Measurements from ENCODE around the gene RBM20. TPM values are rescaled to one million over a fixed set of nuclear protein-coding genes. Genes with fewer than 3 reads are reported as not detected.
"Not testable (repeated sequence)": the region's sequence is repeated elsewhere in the genome, so short reads cannot be mapped to it uniquely, and the experiment has no call there.

The RBM20 gene
- total RNA-seq, 8 experiments from 2014 or later: 0.31 to 19.1 (median 8.8) TPM

DNA sequence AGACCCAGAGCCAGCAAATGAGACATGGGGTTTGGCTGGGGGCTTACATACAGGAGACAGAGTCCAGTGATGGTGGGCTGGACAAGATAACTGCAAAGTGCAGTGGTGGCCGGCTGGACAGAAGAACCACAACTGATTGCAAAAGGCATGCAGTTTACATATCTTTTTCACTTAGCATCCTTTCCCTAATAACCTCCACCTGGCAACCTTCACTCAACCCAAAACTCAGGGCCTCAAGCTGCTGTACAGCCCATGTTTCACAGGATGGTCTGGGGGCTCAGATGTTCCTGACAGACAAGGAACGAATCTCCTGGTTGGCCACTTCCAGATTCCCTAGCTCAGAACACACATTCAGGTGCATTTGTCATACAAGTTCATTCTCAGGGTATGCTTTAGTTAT lies 219.8 kb downstream of the RBM20 start:
- H3K4me1 ChIP-seq (replicated peaks in 1 of 2): peaks cover 0 to 9% of the 10 kb centered on the region in 2 donors
- in situ Hi-C loops (cut with MboI; ENCODE audit: low pct_unique_long_range_greater_than_20kb in 2 of 9, low sequenced_read_pairs in 9 of 9, unreplicated experiment in 9 of 9): no loop called here
- ATAC-seq (replicated peaks in 6 of 8): no peak
- no peak overlapping the region for H3K27ac ChIP-seq
- no peak overlapping the region for H3K4me3 ChIP-seq
- whole genome bisulfite sequencing, 10 experiments: 83 to 100% (median 100%) methylated on average over 1 to 2 of the region's 2 CpGs; no CpG with 5 or more reads in 4 of the 10 experiments

- in situ Hi-C loops (cut with MboI; ENCODE audit: low pct_unique_long_range_greater_than_20kb in 2 of 9, low sequenced_read_pairs in 9 of 9, unreplicated experiment in 9 of 9): no loop called here
- Histone ChIP-seq H3K27ac (no peak overlapping the region), H3K4me1 (replicated peaks in 1 of 2) (peaks cover 0 to 9% of the 10 kb centered on the region in 2 donors), H3K4me3 (no peak overlapping the region)
- no peak for ATAC-seq (replicated peaks in 6 of 8)
- WGBS, 10 experiments: 0 to 80% (median 67%) methylated on average over 2 to 6 of the region's 6 CpGs
These were observed 220.6 kb downstream of the RBM20 start for GRCh38 chr10:110864662-110865140.

- in situ Hi-C loops (cut with MboI; ENCODE audit: low pct_unique_long_range_greater_than_20kb in 2 of 9, low sequenced_read_pairs in 9 of 9, unreplicated experiment in 9 of 9): no loop called here
- H3K4me3 ChIP-seq: no peak overlapping the region
- peak in 5 of 8 experiments; percentile 9 to 99 (median 94) for ATAC-seq (replicated peaks in 6 of 8)
- H3K27ac ChIP-seq: no peak overlapping the region
- WGBS, 10 experiments: 0 to 100% (median 61%) methylated on average over 1 to 6 of the region's 6 CpGs
- peaks cover 0 to 9% of the 10 kb centered on the region in 2 donors for H3K4me1 ChIP-seq (replicated peaks in 1 of 2)
These were observed 221.2 kb downstream of the RBM20 start for GRCh38 chr10:110865186-110865808.

GRCh38 chr10:110865809-110866482 lies 221.8 kb downstream of the RBM20 start:
- H3K27ac ChIP-seq: no peak overlapping the region
- ATAC-seq (replicated peaks in 6 of 8): peak in 3 of 8 experiments; percentile 3 to 23 (median 22)
- no peak overlapping the region for H3K4me3 ChIP-seq
- 29 to 100% (median 58%) methylated on average over 1 to 4 of the region's 4 CpGs; no CpG with 5 or more reads in 1 of the 10 experiments for WGBS, 10 experiments
- in situ Hi-C loops (cut with MboI; ENCODE audit: low pct_unique_long_range_greater_than_20kb in 2 of 9, low sequenced_read_pairs in 9 of 9, unreplicated experiment in 9 of 9): no loop called here
- peaks cover 4 to 13% of the 10 kb centered on the region in 2 donors for H3K4me1 ChIP-seq (replicated peaks in 1 of 2)

DNA sequence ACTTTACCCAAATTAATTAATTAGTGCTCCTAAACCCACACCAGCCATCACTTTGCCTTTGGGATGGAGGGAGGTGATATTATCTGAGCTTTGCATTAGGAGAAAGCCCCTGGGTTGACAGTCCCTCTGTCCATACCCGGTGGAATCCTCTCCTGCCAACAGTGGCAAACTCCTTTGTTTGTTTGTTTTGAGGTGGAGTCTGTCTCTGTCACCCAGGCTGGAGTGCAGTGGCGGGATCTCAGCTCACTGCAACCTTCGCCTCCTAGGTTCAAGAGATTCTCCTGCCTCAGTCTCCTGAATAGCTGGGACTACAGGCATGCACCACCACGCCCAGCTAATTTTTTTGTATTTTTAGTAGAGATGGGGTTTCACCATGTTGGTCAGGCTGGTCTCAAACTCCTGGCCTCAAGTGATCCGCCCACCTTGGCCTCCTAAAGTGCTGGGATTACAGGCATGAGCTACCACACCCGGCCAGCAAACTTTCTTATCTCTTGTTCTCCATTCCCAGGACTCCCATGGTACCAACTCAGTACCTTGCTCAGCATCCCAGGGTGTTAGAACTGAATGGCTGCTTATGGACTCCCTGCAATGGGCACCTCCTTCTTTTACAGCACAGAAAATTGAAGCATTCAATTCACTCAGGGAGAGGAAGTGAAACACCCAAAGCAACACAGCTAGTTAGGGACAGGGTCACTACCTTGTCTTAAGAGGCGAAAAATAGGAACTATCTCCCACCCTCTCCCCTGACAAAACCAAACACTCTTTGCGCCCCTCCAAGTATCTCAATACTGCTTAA lies 223.1 kb downstream of the RBM20 start:
- H3K4me3 ChIP-seq; H3K27ac ChIP-seq; ATAC-seq (replicated peaks in 6 of 8); in situ Hi-C loops (cut with MboI; ENCODE audit: low pct_unique_long_range_greater_than_20kb in 2 of 9, low sequenced_read_pairs in 9 of 9, unreplicated experiment in 9 of 9): not testable (repeated sequence)
- 58 to 94% (median 88%) methylated on average over 2 to 7 of the region's 8 CpGs; no CpG with 5 or more reads in 2 of the 10 experiments for WGBS, 10 experiments
- H3K4me1 ChIP-seq (replicated peaks in 1 of 2): peaks cover 7 to 17% of the 10 kb centered on the region in 2 donors

- in situ Hi-C loops (cut with MboI; ENCODE audit: low pct_unique_long_range_greater_than_20kb in 2 of 9, low sequenced_read_pairs in 9 of 9, unreplicated experiment in 9 of 9): no loop called here
- WGBS, 10 experiments: 50 to 86% (median 74%) methylated on average over 1 to 4 of the region's 4 CpGs; no CpG with 5 or more reads in 2 of the 10 experiments
- Histone ChIP-seq H3K4me3 (no peak overlapping the region), H3K4me1 (replicated peaks in 1 of 2) (peaks cover 7 to 17% of the 10 kb centered on the region in 2 donors), H3K27ac (no peak overlapping the region)
- ATAC-seq (replicated peaks in 6 of 8): no peak
These were observed 223.8 kb downstream of the RBM20 start for GRCh38 chr10:110867807-110868465.

DNA sequence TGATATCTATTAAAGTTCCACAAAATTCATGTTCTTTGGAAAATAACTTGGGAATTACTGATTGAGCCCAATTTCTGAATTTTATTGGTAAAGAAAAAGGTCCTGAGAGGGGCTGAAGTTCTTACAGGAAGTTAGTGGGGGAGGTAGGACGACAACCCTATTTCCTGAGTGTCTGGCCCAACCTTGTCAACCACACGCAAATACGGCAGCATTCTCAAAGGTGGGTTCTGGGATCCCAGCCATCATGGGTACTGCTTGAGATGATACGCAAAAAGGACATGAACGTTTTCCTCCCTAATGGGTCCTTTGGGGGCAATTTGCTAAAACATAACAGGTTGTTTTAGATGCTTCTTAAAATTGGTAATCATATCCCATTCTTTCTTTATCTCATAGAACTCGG lies 224.8 kb downstream of the RBM20 start:
- Histone ChIP-seq H3K27ac (no peak overlapping the region), H3K4me3 (no peak overlapping the region), H3K4me1 (replicated peaks in 1 of 2) (peaks cover 7 to 17% of the 10 kb centered on the region in 2 donors)
- in situ Hi-C loops (cut with MboI; ENCODE audit: low pct_unique_long_range_greater_than_20kb in 2 of 9, low sequenced_read_pairs in 9 of 9, unreplicated experiment in 9 of 9): no loop called here
- WGBS, 10 experiments: 80 to 100% (median 89%) methylated on average over 1 to 6 of the region's 6 CpGs; no CpG with 5 or more reads in 1 of the 10 experiments
- no peak for ATAC-seq (replicated peaks in 6 of 8)

DNA sequence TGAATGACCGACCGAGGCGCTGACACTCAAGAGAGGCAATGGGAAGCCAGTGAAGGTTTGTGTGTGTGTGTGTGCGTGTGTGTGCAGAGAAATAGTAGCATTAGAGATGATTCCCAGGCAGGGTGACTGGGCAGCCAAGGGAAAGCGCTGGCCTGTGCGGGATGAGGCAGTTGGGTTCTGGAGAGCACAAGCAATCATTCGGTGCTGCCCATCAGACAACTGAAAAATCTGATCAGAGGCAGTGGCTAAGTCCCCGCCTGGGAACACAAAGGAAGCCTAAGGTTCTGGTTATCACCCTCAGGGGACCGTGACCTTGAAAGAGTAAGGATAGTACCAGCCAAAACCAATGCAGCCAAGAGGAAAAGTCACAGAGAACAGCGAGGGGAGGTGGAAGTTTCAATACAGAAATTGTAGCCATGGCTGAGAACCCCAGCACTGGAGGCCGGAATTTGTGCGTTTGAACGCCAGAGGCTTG lies 226.7 kb downstream of the RBM20 start:
- in situ Hi-C loops (cut with MboI; ENCODE audit: low pct_unique_long_range_greater_than_20kb in 2 of 9, low sequenced_read_pairs in 9 of 9, unreplicated experiment in 9 of 9): no loop called here
- WGBS, 10 experiments: 20 to 98% (median 63%) methylated on average over 2 to 13 of the region's 13 CpGs
- peak overlapping the region; percentile 75 to 79 for H3K27ac ChIP-seq
- peak in 1 of 8 experiments; percentile 3 for ATAC-seq (replicated peaks in 6 of 8)
- peaks cover 7 to 8% of the 10 kb centered on the region in 2 donors for H3K4me1 ChIP-seq (replicated peaks in 1 of 2)
- H3K4me3 ChIP-seq: peak overlapping the region in 3 of 5 donors; percentile 80 to 88 (median 87)

GRCh38 chr10:110871298-110872084 lies 227.4 kb downstream of the RBM20 start, which contains the start of gene PDCD4:
TSS of gene PDCD4 (plus strand) at chr10:110871928. CDS start at chr10:110876028, 4,100 bp downstream.
- WGBS, 10 experiments: 0 to 40% (median 11%) methylated on average over 1 to 14 of the region's 47 CpGs; no CpG with 5 or more reads in 1 of the 10 experiments
- Histone ChIP-seq H3K4me1 (replicated peaks in 1 of 2) (peaks cover 7 to 8% of the 10 kb centered on the region in 2 donors), H3K27ac (peak within 1 kb of the TSS; percentile 86 to 88), H3K4me3 (peak within 1 kb of the TSS; percentile 57 to 88 (median 84))
- in situ Hi-C loops (cut with MboI; ENCODE audit: low pct_unique_long_range_greater_than_20kb in 2 of 9, low sequenced_read_pairs in 9 of 9, unreplicated experiment in 9 of 9): no loop called here
- ATAC-seq (replicated peaks in 6 of 8): peak; percentile 88 to 92 (median 89)

DNA sequence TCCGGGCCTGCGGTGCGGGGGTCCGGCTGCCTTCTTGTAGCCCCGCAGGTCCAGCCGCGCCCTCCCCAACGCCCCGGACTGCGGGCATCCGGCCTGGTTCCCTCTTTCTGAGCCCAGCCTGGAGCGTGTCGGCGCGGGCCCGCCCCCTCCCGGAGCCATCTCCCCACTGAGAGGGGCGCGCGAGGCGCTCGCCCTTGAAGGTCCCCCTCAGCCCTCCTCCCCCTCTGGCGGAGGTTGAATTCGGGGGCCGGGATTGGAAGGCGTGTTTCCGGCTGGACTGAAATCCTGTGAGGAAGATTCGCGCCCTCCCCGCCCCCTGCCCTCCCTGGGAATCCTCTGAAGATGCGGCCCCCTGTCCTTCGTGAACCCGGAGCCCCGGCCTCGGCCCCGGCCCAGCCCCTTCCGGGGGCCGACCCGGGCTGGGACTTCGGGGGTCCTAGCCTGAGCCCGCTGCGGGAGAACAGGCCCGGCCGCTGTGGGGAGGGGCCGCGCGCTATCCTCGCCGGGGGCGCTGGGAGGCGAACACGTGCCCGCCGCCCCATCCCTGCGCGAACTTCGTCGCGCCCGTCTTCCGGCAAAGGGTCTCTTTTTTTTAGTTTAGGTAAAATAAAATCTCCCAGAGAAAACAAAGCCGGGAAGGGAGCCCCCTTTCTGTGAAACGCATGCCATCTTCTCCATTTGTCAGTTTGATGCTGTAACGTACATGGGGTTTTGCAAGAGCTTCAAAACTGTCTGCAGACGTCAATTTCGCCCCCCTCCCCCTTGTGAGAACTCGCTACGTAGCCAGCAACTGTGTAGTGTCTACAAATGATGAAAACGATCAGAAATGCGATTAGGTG lies 228.2 kb downstream of the RBM20 start:
- 0 to 3% (median 0%) methylated on average over 2 to 8 of the region's 70 CpGs; no CpG with 5 or more reads in 2 of the 10 experiments for WGBS, 10 experiments
- Histone ChIP-seq H3K4me3 (peak overlapping the region; percentile 57 to 88 (median 84)), H3K4me1 (replicated peaks in 1 of 2) (peaks cover 7 to 8% of the 10 kb centered on the region in 2 donors), H3K27ac (peak overlapping the region; percentile 86 to 88)
- ATAC-seq (replicated peaks in 6 of 8): peak; percentile 60 to 77 (median 74)
- in situ Hi-C loops (cut with MboI; ENCODE audit: low pct_unique_long_range_greater_than_20kb in 2 of 9, low sequenced_read_pairs in 9 of 9, unreplicated experiment in 9 of 9): no loop called here

Data from motor neuron (in vitro differentiated cells).